ENCODE data around the gene XCR1. TPM values are rescaled to one million over a fixed set of nuclear protein-coding genes. Genes with fewer than 3 reads are reported as not detected.

The XCR1 gene
- total RNA-seq, 1 donor: not detected

DNA sequence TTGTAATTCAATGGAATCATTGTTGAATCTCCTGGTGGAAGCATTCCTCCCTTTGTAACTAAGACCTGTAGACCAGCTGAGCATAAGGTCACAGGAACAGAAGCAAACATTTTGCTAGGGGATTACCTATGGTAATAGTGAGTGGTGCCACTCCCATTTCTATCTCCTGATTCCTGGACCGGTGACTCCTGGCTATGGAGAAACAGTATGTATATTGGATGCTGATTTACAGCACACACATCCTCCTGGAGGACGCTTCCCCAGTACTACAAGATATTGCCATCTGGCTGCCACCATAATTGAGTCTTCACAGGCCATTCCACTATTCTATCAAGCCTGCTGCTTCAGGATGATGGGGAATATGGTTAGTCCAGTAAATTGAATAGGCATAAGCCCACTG, 33.3 kb upstream of the XCR1 start:
- TF ChIP-seq, protein P1, sequence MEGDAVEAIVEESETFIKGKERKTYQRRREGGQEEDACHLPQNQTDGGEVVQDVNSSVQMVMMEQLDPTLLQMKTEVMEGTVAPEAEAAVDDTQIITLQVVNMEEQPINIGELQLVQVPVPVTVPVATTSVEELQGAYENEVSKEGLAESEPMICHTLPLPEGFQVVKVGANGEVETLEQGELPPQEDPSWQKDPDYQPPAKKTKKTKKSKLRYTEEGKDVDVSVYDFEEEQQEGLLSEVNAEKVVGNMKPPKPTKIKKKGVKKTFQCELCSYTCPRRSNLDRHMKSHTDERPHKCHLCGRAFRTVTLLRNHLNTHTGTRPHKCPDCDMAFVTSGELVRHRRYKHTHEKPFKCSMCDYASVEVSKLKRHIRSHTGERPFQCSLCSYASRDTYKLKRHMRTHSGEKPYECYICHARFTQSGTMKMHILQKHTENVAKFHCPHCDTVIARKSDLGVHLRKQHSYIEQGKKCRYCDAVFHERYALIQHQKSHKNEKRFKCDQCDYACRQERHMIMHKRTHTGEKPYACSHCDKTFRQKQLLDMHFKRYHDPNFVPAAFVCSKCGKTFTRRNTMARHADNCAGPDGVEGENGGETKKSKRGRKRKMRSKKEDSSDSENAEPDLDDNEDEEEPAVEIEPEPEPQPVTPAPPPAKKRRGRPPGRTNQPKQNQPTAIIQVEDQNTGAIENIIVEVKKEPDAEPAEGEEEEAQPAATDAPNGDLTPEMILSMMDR (IDR thresholded peaks at IDR 0.05; ENCODE audit: extremely low read depth, low read depth, low read length): no peak
- H3K4me3 ChIP-seq (ENCODE audit: insufficient read depth, low read length): no peak overlapping the region
- no peaks in the 10 kb centered on the region for H3K9me3 ChIP-seq (ENCODE audit: low read depth, low read length)
- H4K20me1 ChIP-seq (ENCODE audit: insufficient read depth, low read length): no peaks in the 10 kb centered on the region
- no peak overlapping the region for H3K27ac ChIP-seq (ENCODE audit: low read depth, low read length)
- no peaks in the 10 kb centered on the region for H3K36me3 ChIP-seq (ENCODE audit: insufficient read depth, low read length)
- peaks cover 4% of the 10 kb centered on the region for H3K4me1 ChIP-seq (ENCODE audit: insufficient read depth, low read length)
- H3K27me3 ChIP-seq (ENCODE audit: insufficient read depth, low read length): peaks cover 53% of the 10 kb centered on the region
- no peak overlapping the region for H3K4me2 ChIP-seq (ENCODE audit: insufficient read depth, low read length)
- H2AFZ ChIP-seq (ENCODE audit: low read length): no peak overlapping the region
- no peak for DNase-seq (ENCODE audit: insufficient read length, low spot score, missing footprints)
- H3K79me2 ChIP-seq (ENCODE audit: insufficient read depth, low read length): no peaks in the 10 kb centered on the region

DNA sequence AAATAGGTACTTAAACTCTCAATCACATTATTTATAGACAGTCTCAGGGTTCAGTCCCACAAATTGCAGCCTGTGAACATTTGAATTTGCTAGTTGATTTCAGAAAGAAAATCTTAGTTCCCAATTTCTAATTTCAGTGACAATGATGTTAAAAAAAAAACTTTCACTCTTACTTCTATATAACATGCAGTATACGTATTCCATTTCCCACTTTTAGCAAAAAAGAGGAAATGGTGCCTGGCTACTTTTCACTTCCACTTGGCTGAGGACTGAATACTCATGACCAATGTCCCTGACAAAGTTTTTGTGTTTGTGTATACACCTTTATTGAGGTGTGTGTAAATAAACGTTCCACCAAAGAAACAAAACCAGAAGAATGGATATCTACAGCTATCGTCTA, 32.1 kb upstream of the XCR1 start:
- no peak overlapping the region for H3K4me3 ChIP-seq (ENCODE audit: insufficient read depth, low read length)
- H3K4me1 ChIP-seq (ENCODE audit: insufficient read depth, low read length): peaks cover 4% of the 10 kb centered on the region
- H3K79me2 ChIP-seq (ENCODE audit: insufficient read depth, low read length): no peaks in the 10 kb centered on the region
- H3K27me3 ChIP-seq (ENCODE audit: insufficient read depth, low read length): peaks cover 54% of the 10 kb centered on the region
- TF ChIP-seq, protein P1 (IDR thresholded peaks at IDR 0.05; ENCODE audit: extremely low read depth, low read depth, low read length): no peak
- H3K4me2 ChIP-seq (ENCODE audit: insufficient read depth, low read length): no peak overlapping the region
- no peaks in the 10 kb centered on the region for H4K20me1 ChIP-seq (ENCODE audit: insufficient read depth, low read length)
- DNase-seq (ENCODE audit: insufficient read length, low spot score, missing footprints): no peak
- H3K36me3 ChIP-seq (ENCODE audit: insufficient read depth, low read length): no peaks in the 10 kb centered on the region
- H3K27ac ChIP-seq (ENCODE audit: low read depth, low read length): no peak overlapping the region
- H2AFZ ChIP-seq (ENCODE audit: low read length): no peak overlapping the region
- no peaks in the 10 kb centered on the region for H3K9me3 ChIP-seq (ENCODE audit: low read depth, low read length)

DNA sequence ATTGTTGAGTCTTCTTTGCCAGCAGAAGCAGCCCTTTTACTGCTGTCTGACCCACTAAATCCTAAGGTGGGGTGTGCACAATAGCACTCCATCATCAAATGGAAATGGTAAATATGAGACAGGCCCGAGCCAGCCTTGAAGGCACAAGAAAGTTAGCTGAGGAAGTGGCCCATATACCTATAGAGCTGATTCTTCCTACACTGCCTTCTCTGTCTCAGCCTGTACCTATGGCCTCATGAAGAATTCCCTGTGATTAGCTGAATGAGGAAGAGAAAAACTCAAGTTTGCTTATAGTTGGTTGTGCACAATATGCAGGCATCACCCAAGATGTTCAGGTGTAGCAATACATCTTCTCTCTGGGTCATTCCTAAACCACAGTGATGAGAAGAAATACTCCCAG, 31.7 kb upstream of the XCR1 start:
- TF ChIP-seq, protein P1 (IDR thresholded peaks at IDR 0.05; ENCODE audit: extremely low read depth, low read depth, low read length): no peak
- no peak overlapping the region for H2AFZ ChIP-seq (ENCODE audit: low read length)
- no peak overlapping the region for H3K27ac ChIP-seq (ENCODE audit: low read depth, low read length)
- H3K9me3 ChIP-seq (ENCODE audit: low read depth, low read length): no peaks in the 10 kb centered on the region
- DNase-seq (ENCODE audit: insufficient read length, low spot score, missing footprints): no peak
- H3K4me3 ChIP-seq (ENCODE audit: insufficient read depth, low read length): no peak overlapping the region
- H3K4me1 ChIP-seq (ENCODE audit: insufficient read depth, low read length): peaks cover 4% of the 10 kb centered on the region
- no peak overlapping the region for H3K4me2 ChIP-seq (ENCODE audit: insufficient read depth, low read length)
- no peaks in the 10 kb centered on the region for H3K36me3 ChIP-seq (ENCODE audit: insufficient read depth, low read length)
- H3K79me2 ChIP-seq (ENCODE audit: insufficient read depth, low read length): no peaks in the 10 kb centered on the region
- H3K27me3 ChIP-seq (ENCODE audit: insufficient read depth, low read length): peaks cover 58% of the 10 kb centered on the region
- no peaks in the 10 kb centered on the region for H4K20me1 ChIP-seq (ENCODE audit: insufficient read depth, low read length)

DNA sequence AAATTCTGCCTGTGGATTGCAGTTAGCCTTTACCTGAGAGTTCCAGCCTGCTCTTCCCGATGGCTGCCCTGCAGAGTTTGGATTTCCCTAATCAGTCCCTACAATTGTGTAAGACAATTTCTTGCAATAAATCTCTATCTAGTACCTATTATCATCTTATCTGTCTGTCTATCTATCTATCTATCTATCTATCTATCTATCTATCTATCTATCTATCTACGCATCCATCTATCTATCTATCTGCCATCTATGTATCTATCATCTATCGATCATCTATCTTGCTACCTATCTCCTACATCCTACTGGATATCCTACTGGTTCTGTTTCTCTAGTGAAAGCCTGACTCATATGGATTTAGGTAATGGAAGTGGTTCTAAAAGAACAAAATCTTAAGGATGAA, 30.4 kb upstream of the XCR1 start:
- no peaks in the 10 kb centered on the region for H4K20me1 ChIP-seq (ENCODE audit: insufficient read depth, low read length)
- peaks cover 4% of the 10 kb centered on the region for H3K4me1 ChIP-seq (ENCODE audit: insufficient read depth, low read length)
- no peak overlapping the region for H3K27ac ChIP-seq (ENCODE audit: low read depth, low read length)
- no peaks in the 10 kb centered on the region for H3K9me3 ChIP-seq (ENCODE audit: low read depth, low read length)
- H3K79me2 ChIP-seq (ENCODE audit: insufficient read depth, low read length): no peaks in the 10 kb centered on the region
- no peaks in the 10 kb centered on the region for H3K36me3 ChIP-seq (ENCODE audit: insufficient read depth, low read length)
- no peak for DNase-seq (ENCODE audit: insufficient read length, low spot score, missing footprints)
- no peak overlapping the region for H3K4me3 ChIP-seq (ENCODE audit: insufficient read depth, low read length)
- H3K4me2 ChIP-seq (ENCODE audit: insufficient read depth, low read length): no peak overlapping the region
- H2AFZ ChIP-seq (ENCODE audit: low read length): no peak overlapping the region
- H3K27me3 ChIP-seq (ENCODE audit: insufficient read depth, low read length): peaks cover 54% of the 10 kb centered on the region
- TF ChIP-seq, protein P1 (IDR thresholded peaks at IDR 0.05; ENCODE audit: extremely low read depth, low read depth, low read length): no peak
